ENCODE data around the gene ZNF771. TPM values are rescaled to one million over a fixed set of nuclear protein-coding genes. Genes with fewer than 3 reads are reported as not detected.

ZNF771 gene
- total and polyA plus RNA-seq, 9 of the 15 experiments (the other 6 are each of a cell fraction or from before 2014, with no cell fraction given) = 1.5 to 12.6 (median 4.4) TPM

GRCh38 chr16:30358577-30358936, 48.8 kb upstream of the ZNF771 start:
- POLR2A ChIA-PET = interaction anchor here (8.2 kb wide), 1 partner anchor 10 kb away, joined by 77 read pairs; the partner anchor contains the start of gene TBC1D10B
- Histone ChIP-seq H3K27ac (ENCODE audit: extremely low read depth, low read depth, low read length) (no peak overlapping the region), H3K4me3 (no peak overlapping the region), H3K9ac (ENCODE audit: insufficient read depth in 1 of 2, low read depth in 2 of 2, low read length in 2 of 2) (peak overlapping the region in 1 of 2 experiments; percentile 37; a peak in 1 of 4 replicates), H3K9me1 (ENCODE audit: control insufficient read depth, insufficient read depth, low read length) (no peaks in the 10 kb centered on the region), H3K27me3 (ENCODE audit: control insufficient read depth in 2 of 2, insufficient read depth in 2 of 2, low read length in 2 of 2) (no peaks in the 10 kb centered on the region), H3K79me2 (ENCODE audit: control insufficient read depth, insufficient read depth, low read length) (peaks cover 36% of the 10 kb centered on the region), H3K4me1 (replicated peaks in 1 of 2; ENCODE audit: control insufficient read depth in 2 of 2, insufficient read depth in 2 of 2, low read length in 2 of 2) (peaks cover 13 to 50% of the 10 kb centered on the region in 2 experiments; a peak in 4 of 5 replicates), H3K4me2 (ENCODE audit: insufficient read depth, low read length) (no peak overlapping the region), H3K9me3 (replicated peaks; ENCODE audit: control insufficient read depth, insufficient read depth, low read depth, low read length) (no peaks in the 10 kb centered on the region), H3K36me3 (ENCODE audit: control insufficient read depth, insufficient read depth, low read length) (peaks cover 63% of the 10 kb centered on the region; the same call in 2 of the 3 replicates), H4K20me1 (replicated peaks; ENCODE audit: control insufficient read depth, insufficient read depth, low read length) (no peaks in the 10 kb centered on the region), H2AFZ (ENCODE audit: low read depth, low read length) (no peak overlapping the region)
- in situ Hi-C loops (cut with MboI) (loop anchor here (25.0 kb wide), 1 partner anchor 896 kb away; the partner anchor contains the start of genes BOLA2, SLX1B and SULT1A4), intact Hi-C loops (cut with micrococcal nuclease) (loop anchor here (5.0 kb wide), 1 partner anchor 49 kb away; the partner anchor contains the start of gene ZNF771)
- no TSS peak for BruUV-seq (replicated peaks)
- WGBS (ENCODE audit: insufficient coverage, low coverage, missing lambda C conversion rate) = 83% methylated on average over 8 of the region's 9 CpGs
- no peak for DNase-seq (ENCODE audit: extremely low read depth in 1 of 4, low spot score in 3 of 4)
- ATAC-seq = no peak
- no peak for FAIRE-seq
- CTCF ChIA-PET (ENCODE audit: low intra/inter-chr PET ratio) = interaction anchor here (0.6 kb wide), 1 partner anchor 343 kb away, joined by 4 read pairs; no protein-coding TSS in a partner anchor
- TF ChIP-seq, protein P1, sequence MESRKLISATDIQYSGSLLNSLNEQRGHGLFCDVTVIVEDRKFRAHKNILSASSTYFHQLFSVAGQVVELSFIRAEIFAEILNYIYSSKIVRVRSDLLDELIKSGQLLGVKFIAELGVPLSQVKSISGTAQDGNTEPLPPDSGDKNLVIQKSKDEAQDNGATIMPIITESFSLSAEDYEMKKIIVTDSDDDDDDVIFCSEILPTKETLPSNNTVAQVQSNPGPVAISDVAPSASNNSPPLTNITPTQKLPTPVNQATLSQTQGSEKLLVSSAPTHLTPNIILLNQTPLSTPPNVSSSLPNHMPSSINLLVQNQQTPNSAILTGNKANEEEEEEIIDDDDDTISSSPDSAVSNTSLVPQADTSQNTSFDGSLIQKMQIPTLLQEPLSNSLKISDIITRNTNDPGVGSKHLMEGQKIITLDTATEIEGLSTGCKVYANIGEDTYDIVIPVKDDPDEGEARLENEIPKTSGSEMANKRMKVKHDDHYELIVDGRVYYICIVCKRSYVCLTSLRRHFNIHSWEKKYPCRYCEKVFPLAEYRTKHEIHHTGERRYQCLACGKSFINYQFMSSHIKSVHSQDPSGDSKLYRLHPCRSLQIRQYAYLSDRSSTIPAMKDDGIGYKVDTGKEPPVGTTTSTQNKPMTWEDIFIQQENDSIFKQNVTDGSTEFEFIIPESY (CRISPR knock-in tag; IDR thresholded peaks at IDR 0.05) = peak; percentile 1; the same call in 1 of the 2 replicates
- TF ChIP-seq RAD21 (CRISPR knock-in tag; conservative IDR thresholded peaks at IDR 0.05 in 1 of 2, IDR thresholded peaks at IDR 0.05 in 1 of 2) = no peak

Data from K562 (cell line).